NOMO-1 treated with DMSO at 0.1 percent for 48 hours (cell line): Measurements from ENCODE around the gene USP14.

Experiments
- DNase-seq: peaks from one replicate; lab custom pipeline; 2025; ENCODE audit not compliant: unreplicated experiment; lab: John Stamatoyannopoulos, UW

USP14 gene

GRCh38 chr18:225745-226144 is 67.4 kb downstream of the USP14 start:
- DNase-seq: no peak

GRCh38 chr18:227374-227773 is 69.0 kb downstream of the USP14 start:
- DNase-seq: no peak

DNA sequence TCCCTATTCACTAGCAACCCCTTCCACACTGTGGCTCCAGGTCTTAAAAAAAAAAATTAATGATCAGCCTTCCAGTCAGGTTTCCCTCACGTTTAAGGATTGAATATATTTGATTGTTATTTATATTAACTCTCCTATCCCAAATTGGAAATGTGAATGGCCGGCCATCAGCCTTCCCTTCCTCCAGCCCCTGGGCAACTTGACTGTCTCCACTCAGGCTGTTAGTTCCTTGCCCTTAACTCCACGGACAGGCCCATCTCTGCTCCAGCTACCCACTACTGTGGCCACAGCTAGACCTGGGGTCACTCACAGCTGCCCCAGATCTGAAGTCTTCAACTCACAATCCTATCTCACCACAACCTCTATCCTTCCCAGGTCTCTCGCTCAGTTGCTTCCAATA is 69.5 kb downstream of the USP14 start:
- no peak for DNase-seq

GRCh38 chr18:228586-228985 is 70.2 kb downstream of the USP14 start:
- no peak for DNase-seq

- no peak for DNase-seq
These were observed 73.2 kb downstream of the USP14 start for GRCh38 chr18:231563-231962.

GRCh38 chr18:240175-240574 is 81.8 kb downstream of the USP14 start:
- DNase-seq: no peak

- DNase-seq: no peak
These were observed 87.0 kb downstream of the USP14 start for GRCh38 chr18:245282-245847.

DNA sequence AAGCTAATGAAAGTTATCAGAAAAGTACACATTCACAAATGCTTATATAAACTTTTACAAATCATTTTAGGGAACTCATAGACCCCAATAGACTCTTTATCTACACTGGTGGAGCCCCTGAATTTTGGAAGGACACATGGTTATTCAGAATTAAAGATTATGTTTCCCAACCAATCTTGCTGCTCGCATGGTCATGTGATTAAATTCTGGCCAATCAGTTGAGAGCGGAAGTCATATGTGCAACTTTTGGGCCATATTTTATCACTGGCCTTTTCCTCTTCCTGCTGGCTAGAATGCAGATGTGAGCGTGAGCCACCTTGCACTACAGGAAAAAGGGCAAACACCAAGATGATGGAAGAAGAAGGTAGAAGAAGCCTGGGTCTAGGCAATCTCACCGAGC is 89.7 kb downstream of the USP14 start:
- no peak for DNase-seq

DNA sequence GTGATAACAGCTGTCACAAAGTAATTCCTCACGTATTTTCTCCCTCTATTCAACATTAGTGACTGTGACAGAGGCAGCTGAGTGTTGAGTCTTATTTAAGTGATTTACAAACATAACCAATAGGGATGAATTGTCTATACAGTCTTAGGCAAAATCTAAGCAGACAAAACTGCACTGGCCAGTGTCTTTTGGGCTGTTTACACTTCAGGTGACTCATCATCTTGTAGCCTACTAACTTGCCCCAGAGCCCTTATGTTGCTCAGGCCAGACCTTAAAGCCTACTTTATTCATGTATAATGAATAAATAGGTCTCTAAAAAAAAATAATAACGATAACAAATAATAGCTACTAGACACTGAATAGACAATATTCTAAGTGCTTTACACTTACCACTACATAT is 92.3 kb downstream of the USP14 start:
- no peak for DNase-seq

DNA sequence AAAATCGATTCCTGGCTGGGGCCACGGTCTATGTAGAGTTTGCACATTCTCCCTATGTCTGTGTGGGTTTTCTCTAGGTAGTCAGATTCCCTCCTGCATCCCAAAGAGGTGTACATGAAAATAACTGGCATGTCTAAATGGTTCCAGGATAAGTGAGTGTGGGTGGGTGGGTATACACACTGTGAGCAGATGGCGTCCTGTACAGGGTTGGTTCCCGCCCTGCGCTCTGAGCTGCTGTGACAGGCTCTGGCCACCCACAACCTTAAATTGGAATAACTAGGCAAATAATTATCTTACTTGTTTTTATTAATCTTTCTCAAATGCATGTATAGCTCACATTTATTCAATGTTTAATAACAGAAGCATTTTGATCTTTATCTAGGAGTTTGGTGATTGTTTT is 93.2 kb downstream of the USP14 start:
- no peak for DNase-seq

GRCh38 chr18:253121-253520 is 94.8 kb downstream of the USP14 start:
- no peak for DNase-seq

GRCh38 chr18:255171-255570 is 96.8 kb downstream of the USP14 start:
- DNase-seq: no peak

DNA sequence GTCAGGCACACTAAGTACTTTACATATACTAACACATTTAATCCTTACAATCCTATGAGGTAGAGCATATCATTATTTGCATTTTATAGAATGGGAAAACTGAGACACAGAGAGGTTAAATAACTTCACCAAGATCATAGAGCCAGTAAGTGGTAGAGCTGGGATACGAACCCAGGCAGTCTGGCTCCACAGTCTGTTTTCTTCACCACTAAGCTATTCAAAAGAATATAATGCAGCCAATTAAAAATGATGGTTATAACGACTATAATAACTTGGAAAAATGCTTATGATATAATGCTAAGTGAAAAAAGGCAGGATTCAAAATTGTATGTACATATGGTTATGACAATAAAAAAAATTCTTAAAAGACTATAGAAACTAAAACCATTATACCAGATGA is 102.2 kb downstream of the USP14 start:
- no peak for DNase-seq

GRCh38 chr18:261398-262073 is 103.2 kb downstream of the USP14 start:
- no peak for DNase-seq
